Keratinocyte (primary cell): ENCODE data around the gene KDM4B. TPM values are rescaled to one million over a fixed set of nuclear protein-coding genes. Genes with fewer than 3 reads are reported as not detected.

Source experiments
- DNase-seq: peaks from one replicate; pipeline ENCODE4 v3.0.0-alpha.2; 2011; ENCODE audit warnings: low read depth, missing footprints, low spot score
- FAIRE-seq: peaks from 2 replicates; lab custom pipeline; 2011; peaks lifted over from hg19 to GRCh38; lab: Jason Lieb, UNC
- H2AFZ ChIP-seq: 2 replicates; pipeline ENCODE4 v1.6.0; 2012; ENCODE audit warnings: low read length, control low read depth, inconsistent platforms; ENCODE audit not compliant: control insufficient read depth
- H3K27ac ChIP-seq: 2 replicates; pipeline ENCODE4 v1.5.1; 2011; ENCODE audit warnings: low read length; ENCODE audit not compliant: control insufficient read depth, insufficient read depth
- H3K27me3 ChIP-seq: 3 replicates; pipeline ENCODE4 v1.6.0; 2011; ENCODE audit warnings: low read length; ENCODE audit not compliant: control insufficient read depth, insufficient read depth; ENCODE audit errors: extremely low read depth
- H3K36me3 ChIP-seq, 2 experiments: 2 replicates in 1 of 2; 3 replicates in 1 of 2; pipeline ENCODE4 v1.5.1; 2011; ENCODE audit warnings: low read length in 2 of 2, mild to moderate bottlenecking in 1 of 2; ENCODE audit not compliant: control insufficient read depth in 2 of 2, insufficient read depth in 2 of 2; ENCODE audit errors: extremely low read depth in 1 of 2
- H3K4me1 ChIP-seq: 3 replicates; pipeline ENCODE4 v1.5.1; 2011; ENCODE audit warnings: low read length; ENCODE audit not compliant: control insufficient read depth, insufficient read depth; ENCODE audit errors: extremely low read depth
- H3K4me2 ChIP-seq: 3 replicates; pipeline ENCODE4 v1.6.0; 2011; ENCODE audit warnings: low read depth, low read length; ENCODE audit not compliant: control insufficient read depth, insufficient read depth; ENCODE audit errors: extremely low read depth
- H3K4me3 ChIP-seq, 3 experiments: fragments of 200-600 bp in 1 of 3; sonication (generic) in 1 of 3; 2 replicates in 2 of 3; 3 replicates in 1 of 3; pipeline ENCODE4 v1.5.1; 2011 to 2016; ENCODE audit warnings: low read length in 3 of 3, mild to moderate bottlenecking in 3 of 3, control low read depth in 2 of 3, inconsistent platforms in 1 of 3, low read depth in 1 of 3, mixed read lengths in 1 of 3, mixed run types in 1 of 3, moderate library complexity in 1 of 3; ENCODE audit not compliant: control insufficient read depth in 2 of 3, insufficient read depth in 2 of 3; ENCODE audit errors: extremely low read depth in 1 of 3
- H3K79me2 ChIP-seq: 2 replicates; pipeline ENCODE4 v1.6.0; 2012; ENCODE audit warnings: low read length; ENCODE audit not compliant: control insufficient read depth, insufficient read depth
- H3K9ac ChIP-seq: 3 replicates; pipeline ENCODE4 v1.6.0; 2011; ENCODE audit warnings: low read length; ENCODE audit not compliant: control insufficient read depth, insufficient read depth; ENCODE audit errors: extremely low read depth
- H3K9me1 ChIP-seq: 3 replicates; pipeline ENCODE4 v1.6.0; 2011; ENCODE audit warnings: low read length; ENCODE audit not compliant: control insufficient read depth, insufficient read depth; ENCODE audit errors: extremely low read depth
- H3K9me3 ChIP-seq: 2 replicates; pipeline ENCODE4 v1.5.1; 2012; ENCODE audit warnings: low read depth, low read length; ENCODE audit not compliant: control insufficient read depth
- H4K20me1 ChIP-seq: 3 replicates; pipeline ENCODE4 v1.6.0; 2011; ENCODE audit warnings: low read length; ENCODE audit not compliant: control insufficient read depth, insufficient read depth; ENCODE audit errors: extremely low read depth
- CTCF ChIP-seq, 3 experiments: IDR thresholded peaks in 1 of 3; conservative IDR thresholded peaks in 1 of 3; optimal IDR thresholded peaks in 1 of 3; 2 replicates in 2 of 3; 3 replicates in 1 of 3; pipeline versions ENCODE3 to v1.5.1; 2011; ENCODE audit warnings: low read length in 3 of 3, mild to moderate bottlenecking in 3 of 3, moderate library complexity in 2 of 3, control low read depth in 1 of 3, inconsistent platforms in 1 of 3; ENCODE audit not compliant: insufficient read depth in 2 of 3; ENCODE audit errors: extremely low read depth in 1 of 3
- EZH2 ChIP-seq: IDR thresholded peaks from one replicate; pipeline ENCODE4 v1.6.1; 2012; ENCODE audit warnings: inconsistent platforms, mild to moderate bottlenecking, low read length, moderate library complexity
- dilution Hi-C: fragments of 300-500 bp; cut with MboI; formaldehyde crosslinking; loops from one replicate; pipeline ENCODE4 v1.7.0; 2020; ENCODE audit warnings: low sequenced_read_pairs; ENCODE audit not compliant: extremely low pct_ligation_motif_present
- polyA plus RNA-seq, 5 experiments: library from polyadenylated mRNA; depleted of rRNA in 3 of 5; stranded (reverse) in 3 of 5; stranded (forward) in 1 of 5; unstranded in 1 of 5; fragments of >200 nt; gene quantifications; 1 replicate in 1 of 5; 2 replicates in 3 of 5; 3 replicates in 1 of 5; pipeline versions ENCODE4 v1.2.1 to v1.2.3, GENCODE V29; 2011 to 2012; ENCODE audit warnings: missing spikeins in 2 of 5, low read depth in 1 of 5, low replicate concordance in 1 of 5

KDM4B gene
- polyA plus RNA-seq, 1 donor (not counting 4 experiments of a cell fraction or from before 2014, with no cell fraction given), result 6.2 TPM

DNA sequence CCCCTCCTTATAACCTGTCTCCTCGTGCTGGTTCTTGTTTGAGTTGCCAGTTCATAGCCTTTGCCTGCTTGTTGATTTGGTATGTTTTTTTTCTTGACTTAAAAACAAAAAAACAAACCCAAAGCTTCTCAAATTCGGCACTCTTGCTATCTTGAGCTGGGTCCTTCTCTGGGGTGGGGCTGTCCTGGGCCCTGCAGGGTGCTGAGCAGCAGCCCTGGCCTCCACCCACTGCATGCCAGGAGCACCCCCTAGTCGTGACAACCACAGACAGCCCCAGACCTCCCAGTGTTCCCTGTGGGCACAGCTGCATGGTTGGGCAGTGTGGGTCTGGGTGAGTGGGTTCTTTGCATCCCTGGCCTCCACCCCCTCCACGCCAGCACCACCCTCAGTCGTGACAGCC, 27.8 kb downstream of the KDM4B start:
- dilution Hi-C loops, result no loop called here
- H3K79me2 ChIP-seq, result peaks cover 58% of the 10 kb centered on the region
- FAIRE-seq, result no peak

GRCh38 chr19:4997297-4997696, 28.4 kb downstream of the KDM4B start:
- dilution Hi-C loops, result no loop called here
- no peak overlapping the region for H3K4me3 ChIP-seq
- no peaks in the 10 kb centered on the region for H3K27me3 ChIP-seq
- FAIRE-seq (no peak), DNase-seq (no peak)
- H2AFZ ChIP-seq, result no peak overlapping the region
- H4K20me1 ChIP-seq, result peaks cover 16% of the 10 kb centered on the region
- TF ChIP-seq EZH2 (no peak), CTCF (optimal IDR thresholded peaks at IDR 0.05 in 1 of 3, IDR thresholded peaks at IDR 0.05 in 1 of 3, conservative IDR thresholded peaks at IDR 0.05 in 1 of 3; ENCODE audit: extremely low read depth in 1 of 3, insufficient read depth in 2 of 3, low read length in 3 of 3) (no peak)
- H3K36me3 ChIP-seq, result peaks cover 0 to 9% of the 10 kb centered on the region in 2 experiments
- H3K9me1 ChIP-seq, result no peaks in the 10 kb centered on the region
- peaks cover 55% of the 10 kb centered on the region for H3K79me2 ChIP-seq
- no peak overlapping the region for H3K4me2 ChIP-seq
- H3K4me1 ChIP-seq, result peaks cover 7% of the 10 kb centered on the region
- H3K9me3 ChIP-seq, result no peaks in the 10 kb centered on the region
- H3K9ac ChIP-seq, result no peak overlapping the region
- H3K27ac ChIP-seq, result no peak overlapping the region

More for the DNA sequence above, 27.8 kb downstream of the KDM4B start:
- Histone ChIP-seq H3K27me3 (no peaks in the 10 kb centered on the region), H3K27ac (no peak overlapping the region), H3K36me3 (peaks cover 0 to 9% of the 10 kb centered on the region in 2 experiments), H3K9ac (no peak overlapping the region), H3K4me3 (no peak overlapping the region), H3K9me3 (no peaks in the 10 kb centered on the region), H4K20me1 (peaks cover 12% of the 10 kb centered on the region), H2AFZ (no peak overlapping the region), H3K9me1 (no peaks in the 10 kb centered on the region), H3K4me2 (no peak overlapping the region), H3K4me1 (peaks cover 4% of the 10 kb centered on the region)
- TF ChIP-seq CTCF (optimal IDR thresholded peaks at IDR 0.05 in 1 of 3, IDR thresholded peaks at IDR 0.05 in 1 of 3, conservative IDR thresholded peaks at IDR 0.05 in 1 of 3; ENCODE audit: extremely low read depth in 1 of 3, insufficient read depth in 2 of 3, low read length in 3 of 3), result no peak
- no peak for DNase-seq
